Endothelial cell of umbilical vein (primary cell): ENCODE results near the gene PIP4K2B. TPM values are rescaled to one million over a fixed set of nuclear protein-coding genes. Genes with fewer than 3 reads are reported as not detected.

Experiments used
- BruUV-seq: library from RNA; stranded (reverse); fragments of 400-500 nt; replicated peaks from 2 replicates; lab custom pipeline; 2021; lab: Mats Ljungman, UMichigan
- CTCF ChIA-PET: fragments of 300-600, 350-600 bp; sonication (Branson Sonifier 250); formaldehyde crosslinking; loops from one replicate; lab custom pipeline; 2021; ENCODE audit warnings: antibody characterized with exemption, inconsistent platforms; lab: Charles Lee
- POLR2A ChIA-PET: fragments of 300-600, 350-600 bp; sonication (Branson Sonifier 250); formaldehyde crosslinking; loops from one replicate; lab custom pipeline; 2021; ENCODE audit warnings: antibody characterized with exemption, inconsistent platforms; lab: Charles Lee
- DNase-seq: peaks from one replicate; pipeline ENCODE4 v3.0.0-alpha.2; 2011; ENCODE audit warnings: low read depth, low spot score
- FAIRE-seq: peaks from 2 replicates; lab custom pipeline; 2011; peaks lifted over from hg19 to GRCh38; lab: Jason Lieb, UNC
- H2AFZ ChIP-seq: 2 replicates; pipeline ENCODE4 v1.6.0; 2012; ENCODE audit warnings: low read depth, low read length, control low read depth, inconsistent platforms
- H3K27ac ChIP-seq: 2 replicates; pipeline ENCODE4 v1.5.1; 2011; ENCODE audit warnings: low read depth, mild to moderate bottlenecking, control low read depth, low read length, moderate library complexity; ENCODE audit not compliant: insufficient read depth
- H3K27me3 ChIP-seq, 2 experiments: 2 replicates each; pipeline versions ENCODE4 v1.6.0 to v1.6.1; 2011; ENCODE audit warnings: low read length in 2 of 2, mixed read lengths in 1 of 2; ENCODE audit not compliant: control insufficient read depth in 2 of 2, insufficient read depth in 2 of 2
- H3K36me3 ChIP-seq, 2 experiments: 2 replicates in 1 of 2; 3 replicates in 1 of 2; pipeline ENCODE4 v1.5.1; 2011; ENCODE audit warnings: low read length in 2 of 2, mild to moderate bottlenecking in 1 of 2, moderate library complexity in 1 of 2; ENCODE audit not compliant: control insufficient read depth in 2 of 2, insufficient read depth in 2 of 2; ENCODE audit errors: extremely low read depth in 1 of 2
- H3K4me1 ChIP-seq: 3 replicates; pipeline ENCODE4 v1.5.1; 2011; ENCODE audit warnings: mild to moderate bottlenecking, low read length; ENCODE audit not compliant: control insufficient read depth, insufficient read depth; ENCODE audit errors: extremely low read depth
- H3K4me2 ChIP-seq: 2 replicates; pipeline ENCODE4 v1.6.1; 2011; ENCODE audit warnings: low read length, control low read depth, mixed read lengths; ENCODE audit not compliant: insufficient read depth
- H3K4me3 ChIP-seq, 3 experiments: fragments of 200-600 bp in 1 of 3; sonication (generic), shearing (Covaris generic) in 1 of 3; replicated peaks in 1 of 3; 2 replicates each; pipeline ENCODE4 v1.5.1; 2011 to 2016; ENCODE audit warnings: control low read depth in 3 of 3, low read length in 3 of 3, mild to moderate bottlenecking in 2 of 3, inconsistent platforms in 1 of 3, low read depth in 1 of 3, moderate library complexity in 1 of 3; ENCODE audit not compliant: insufficient read depth in 1 of 3
- H3K79me2 ChIP-seq: 2 replicates; pipeline ENCODE4 v1.6.0; 2012; ENCODE audit warnings: low read length, inconsistent platforms; ENCODE audit not compliant: control insufficient read depth, insufficient read depth
- H3K9ac ChIP-seq: replicated peaks from 2 replicates; pipeline ENCODE3; 2011; ENCODE audit warnings: low read length, control low read depth; ENCODE audit not compliant: insufficient read depth; ENCODE audit errors: extremely low read depth
- H3K9me1 ChIP-seq: replicated peaks from 3 replicates; pipeline ENCODE4 v1.6.0; 2011; ENCODE audit warnings: mild to moderate bottlenecking, low read length; ENCODE audit not compliant: control insufficient read depth, insufficient read depth; ENCODE audit errors: extremely low read depth
- H3K9me3 ChIP-seq: replicated peaks from 2 replicates; pipeline ENCODE4 v1.5.1; 2012; ENCODE audit warnings: low read length, inconsistent platforms; ENCODE audit not compliant: control insufficient read depth, insufficient read depth
- H4K20me1 ChIP-seq: replicated peaks from 2 replicates; pipeline ENCODE3; 2011; ENCODE audit warnings: mild to moderate bottlenecking, low read length; ENCODE audit not compliant: control insufficient read depth, insufficient read depth; ENCODE audit errors: extremely low read depth
- CTCF ChIP-seq, 2 donors: IDR thresholded peaks; 1 replicate in 1 of 2; 2 replicates in 1 of 2; pipeline ENCODE4 v1.5.1; 2011; ENCODE audit warnings: low read length in 2 of 2, mild to moderate bottlenecking in 2 of 2, moderate library complexity in 2 of 2, control low read depth in 1 of 2, inconsistent platforms in 1 of 2, low read depth in 1 of 2; ENCODE audit not compliant: insufficient read depth in 1 of 2; ENCODE audit errors: extremely low read depth in 1 of 2
- EZH2 ChIP-seq: IDR thresholded peaks from 2 replicates; pipeline ENCODE4 v1.6.1; 2012; ENCODE audit warnings: borderline replicate concordance, low read depth, mild to moderate bottlenecking, moderate library complexity, low read length, inconsistent platforms; ENCODE audit not compliant: severe bottlenecking
- FOS ChIP-seq: IDR thresholded peaks from 2 replicates; pipeline ENCODE4 v1.6.1; 2011; ENCODE audit warnings: mild to moderate bottlenecking, low read length, moderate library complexity, borderline replicate concordance; ENCODE audit not compliant: insufficient read depth
- GATA2 ChIP-seq: IDR thresholded peaks from 2 replicates; pipeline ENCODE4 v1.7.0; 2011; ENCODE audit warnings: low read depth, mild to moderate bottlenecking, moderate library complexity, mixed read lengths, low read length; ENCODE audit not compliant: insufficient read length, insufficient read depth
- MAX ChIP-seq: IDR thresholded peaks from 2 replicates; pipeline ENCODE4 v1.6.1; 2011; ENCODE audit not compliant: insufficient read depth, insufficient read length
- MYC ChIP-seq: IDR thresholded peaks from one replicate; pipeline ENCODE4 v1.6.1; 2011; ENCODE audit warnings: mild to moderate bottlenecking, low read depth, low read length
- POLR2A ChIP-seq: IDR thresholded peaks from 2 replicates; pipeline ENCODE4 v1.6.1; 2012; ENCODE audit warnings: low read depth, mild to moderate bottlenecking, control low read depth, low read length
- POLR2AphosphoS5 ChIP-seq: IDR thresholded peaks from 2 replicates; pipeline ENCODE4 v1.6.1; 2012; ENCODE audit warnings: low read depth, mild to moderate bottlenecking, control low read depth, low read length, moderate library complexity; ENCODE audit not compliant: insufficient read depth
- dilution Hi-C: fragments of 300-500 bp; cut with MboI; formaldehyde crosslinking; loops from one replicate; pipeline ENCODE4 v1.15.0; 2019; ENCODE audit warnings: low sequenced_read_pairs; ENCODE audit not compliant: extremely low pct_ligation_motif_present
- intact Hi-C: fragments of 100-400 bp; cut with micrococcal nuclease; formaldehyde crosslinking; loops from one replicate; pipeline ENCODE4 v1.10.0; 2022
- polyA plus RNA-seq, 4 experiments: library from polyadenylated mRNA; depleted of rRNA in 3 of 4; stranded (reverse) in 3 of 4; unstranded in 1 of 4; fragments of >200 nt; gene quantifications; 2 replicates each; pipeline versions ENCODE4 v1.2.1 to v1.2.3, GENCODE V29; 2011 to 2012; ENCODE audit warnings: missing spikeins in 1 of 4
- total RNA-seq: library from RNA; stranded (reverse); gene quantifications from 2 replicates; pipeline ENCODE4 v1.2.3, GENCODE V29; 2021

PIP4K2B gene
- total and polyA plus RNA-seq, 2 donors (not counting 3 experiments of a cell fraction or from before 2014, with no cell fraction given) = 23.1 to 48.8 TPM

GRCh38 chr17:38752308-38753070 is 46.9 kb downstream of the PIP4K2B start, which contains the start of gene PSMB3:
Gene PSMB3 (plus strand): TSS chr17:38752741. CDS start chr17:38752827, 86 bp downstream.
- BruUV-seq = no TSS peak
- POLR2A ChIA-PET = interaction anchor here (0.7 to 1.2 kb wide), 3 partner anchors 12 to 117 kb away, joined by 3 to 5 read pairs (median 3); partner anchors contain the start of gene LASP1
- H4K20me1 ChIP-seq = no peaks in the 10 kb centered on the region
- no peaks in the 10 kb centered on the region for H3K9me1 ChIP-seq
- intact Hi-C loops = loop anchor here (2.0 to 5.0 kb wide), 4 partner anchors 38 to 400 kb away; partner anchors contain the start of genes CWC25, FBXO47 and PLXDC1
- H3K27ac ChIP-seq = peak within 1 kb of the TSS; percentile 40
- H2AFZ ChIP-seq = peak within 1 kb of the TSS; percentile 81
- H3K4me3 ChIP-seq = peak within 1 kb of the TSS; percentile 59 to 82 (median 73)
- peaks cover 10 to 12% of the 10 kb centered on the region in 2 experiments for H3K36me3 ChIP-seq
- DNase-seq = peak; percentile 99
- no peaks in the 10 kb centered on the region for H3K9me3 ChIP-seq
- dilution Hi-C loops = no loop called here
- H3K27me3 ChIP-seq = no peaks in the 10 kb centered on the region
- CTCF ChIA-PET = interaction anchor here (0.7 to 2.4 kb wide), 6 partner anchors 9 to 231 kb away, joined by 3 to 8 read pairs (median 5); partner anchors contain the start of gene LASP1
- H3K9ac ChIP-seq = peak within 1 kb of the TSS; percentile 88
- TF ChIP-seq POLR2AphosphoS5 (peak; percentile 41), MAX (peak; percentile 90), FOS (no peak), MYC (peak; percentile 97), EZH2 (no peak), CTCF (IDR thresholded peaks at IDR 0.05; ENCODE audit: extremely low read depth in 1 of 2, insufficient read depth in 1 of 2, low read depth in 1 of 2, low read length in 2 of 2) (no peak), POLR2A (peak; percentile 3), GATA2 (no peak)
- no peak for FAIRE-seq
- peak within 1 kb of the TSS; percentile 88 for H3K4me2 ChIP-seq
- peaks cover 34% of the 10 kb centered on the region for H3K4me1 ChIP-seq
- peaks cover 29% of the 10 kb centered on the region for H3K79me2 ChIP-seq
